ENCODE data around the gene VPS37B.

The VPS37B gene

DNA sequence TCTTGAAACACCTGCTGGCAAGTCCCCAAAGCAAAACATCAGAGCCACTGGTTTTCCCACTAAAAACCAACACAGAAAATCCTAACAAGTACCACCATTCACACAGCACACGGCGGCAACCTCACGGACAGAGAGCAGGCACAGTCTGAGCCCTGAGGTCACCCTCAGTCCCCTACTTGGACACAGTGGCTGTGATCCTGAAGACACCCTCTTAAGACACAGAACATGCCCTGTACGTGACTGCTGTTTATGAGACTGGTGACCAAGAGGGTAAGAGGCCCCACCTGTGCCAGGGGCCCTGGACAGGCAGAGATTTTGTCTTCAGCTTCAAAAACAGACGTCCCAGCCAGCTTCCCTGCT lies 31.1 kb downstream of the VPS37B start:
- no peak for DNase-seq

DNA sequence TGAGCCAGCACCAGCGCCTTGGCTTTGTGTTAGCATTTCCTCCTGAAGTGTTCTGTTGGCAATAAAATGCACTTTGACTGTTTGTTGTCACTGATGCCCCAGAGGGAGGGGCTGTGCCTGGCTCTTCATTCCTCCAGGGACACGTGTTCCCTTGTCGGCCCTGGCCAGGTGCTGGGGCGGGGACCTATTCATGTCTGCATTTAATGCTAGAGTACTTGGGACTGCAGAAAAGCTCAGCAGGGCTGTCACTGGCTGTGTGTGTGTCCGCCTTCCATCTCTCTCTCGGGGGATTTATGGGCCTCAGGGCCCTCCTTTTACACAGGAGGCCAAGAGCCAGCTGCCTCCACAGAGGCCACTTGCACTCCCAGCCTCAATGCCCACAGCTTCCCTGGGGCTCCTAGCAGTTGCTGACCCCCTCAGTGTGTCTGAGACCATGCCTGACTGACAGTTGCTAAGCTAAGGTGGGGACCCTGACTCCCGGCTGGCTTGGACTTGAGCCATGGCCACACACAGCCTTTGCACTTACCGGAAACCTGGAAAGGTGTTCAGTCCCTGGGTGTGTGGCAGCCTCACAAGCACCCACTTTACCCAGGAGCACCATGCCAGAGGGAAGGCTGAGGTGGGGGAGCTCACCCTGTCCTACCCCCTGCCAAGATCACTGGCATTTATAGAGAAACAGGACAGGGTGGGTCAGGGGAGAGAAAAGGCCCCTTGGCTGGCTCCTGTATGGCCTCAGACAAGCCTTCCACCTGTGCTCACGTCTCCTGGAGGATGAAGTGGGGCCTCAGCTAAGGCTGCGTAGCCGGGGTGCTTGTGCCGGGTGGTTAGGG lies 32.8 kb downstream of the VPS37B start:
- no peak for DNase-seq

DNA sequence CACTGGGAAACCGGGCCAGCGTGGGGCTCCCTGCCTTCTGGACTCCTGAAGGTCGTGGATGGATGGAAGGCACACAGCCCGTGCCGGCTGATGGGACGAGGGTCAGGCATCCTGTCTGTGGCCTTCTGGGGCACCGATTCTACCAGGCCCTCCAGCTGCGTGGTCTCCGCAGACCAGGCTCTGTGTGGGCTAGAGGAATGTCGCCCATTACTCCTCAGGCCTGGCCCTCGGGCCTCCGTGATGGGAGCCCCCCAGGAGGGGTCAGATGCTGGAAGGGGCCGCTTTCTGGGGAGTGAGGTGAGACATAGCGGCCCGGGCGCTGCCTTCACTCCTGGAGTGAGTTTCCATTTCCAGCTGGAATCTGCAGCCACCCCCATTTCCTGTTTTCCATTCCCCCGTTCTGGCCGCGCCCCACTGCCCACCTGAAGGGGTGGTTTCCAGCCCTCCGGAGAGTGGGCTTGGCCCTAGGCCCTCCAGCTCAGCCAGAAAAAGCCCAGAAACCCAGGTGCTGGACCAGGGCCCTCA lies 33.8 kb downstream of the VPS37B start:
- no peak for DNase-seq

DNA sequence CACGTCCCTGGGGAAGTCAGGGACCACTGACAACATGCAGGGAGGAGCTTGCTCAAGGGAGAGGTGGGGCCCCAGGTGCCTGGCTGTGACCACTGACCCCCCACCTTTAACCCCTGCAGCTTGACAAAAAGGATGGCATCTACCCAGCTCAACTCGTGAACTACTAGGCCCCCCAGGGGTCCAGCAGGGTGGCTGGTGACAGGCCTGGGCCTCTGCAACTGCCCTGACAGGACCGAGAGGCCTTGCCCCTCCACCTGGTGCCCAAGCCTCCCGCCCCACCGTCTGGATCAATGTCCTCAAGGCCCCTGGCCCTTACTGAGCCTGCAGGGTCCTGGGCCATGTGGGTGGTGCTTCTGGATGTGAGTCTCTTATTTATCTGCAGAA lies 34.3 kb downstream of the VPS37B start:
- no peak for DNase-seq

DNA sequence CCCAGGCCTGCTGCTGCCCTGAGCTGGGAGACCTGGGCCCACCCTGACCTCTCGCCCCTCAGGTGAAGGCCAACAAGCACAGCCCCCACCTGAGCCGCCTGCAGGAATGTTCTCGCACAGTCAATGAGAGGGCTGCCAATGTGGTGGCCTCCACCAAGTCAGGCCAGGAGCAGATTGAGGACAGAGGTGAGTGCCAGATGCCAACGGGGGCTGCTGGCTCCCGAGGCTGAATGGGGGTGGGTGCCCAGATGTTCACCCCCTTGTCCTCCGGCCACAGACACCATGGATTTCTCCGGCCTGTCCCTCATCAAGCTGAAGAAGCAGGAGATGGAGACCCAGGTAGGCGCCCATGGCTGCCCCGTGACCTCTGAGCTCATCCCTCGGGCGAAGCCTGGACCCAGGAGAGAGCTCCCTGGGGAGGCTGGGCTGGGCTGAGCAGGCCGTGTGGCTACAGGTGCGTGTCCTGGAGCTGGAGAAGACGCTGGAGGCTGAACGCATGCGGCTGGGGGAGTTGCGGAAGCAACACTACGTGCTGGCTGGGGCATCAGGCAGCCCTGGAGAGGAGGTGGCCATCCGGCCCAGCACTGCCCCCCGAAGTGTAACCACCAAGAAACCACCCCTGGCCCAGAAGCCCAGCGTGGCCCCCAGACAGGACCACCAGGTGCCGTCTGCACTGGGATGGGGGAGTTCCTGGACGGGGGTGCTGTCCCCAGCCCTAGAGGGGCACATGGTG lies 34.9 kb downstream of the VPS37B start:
- DNase-seq = no peak

DNA sequence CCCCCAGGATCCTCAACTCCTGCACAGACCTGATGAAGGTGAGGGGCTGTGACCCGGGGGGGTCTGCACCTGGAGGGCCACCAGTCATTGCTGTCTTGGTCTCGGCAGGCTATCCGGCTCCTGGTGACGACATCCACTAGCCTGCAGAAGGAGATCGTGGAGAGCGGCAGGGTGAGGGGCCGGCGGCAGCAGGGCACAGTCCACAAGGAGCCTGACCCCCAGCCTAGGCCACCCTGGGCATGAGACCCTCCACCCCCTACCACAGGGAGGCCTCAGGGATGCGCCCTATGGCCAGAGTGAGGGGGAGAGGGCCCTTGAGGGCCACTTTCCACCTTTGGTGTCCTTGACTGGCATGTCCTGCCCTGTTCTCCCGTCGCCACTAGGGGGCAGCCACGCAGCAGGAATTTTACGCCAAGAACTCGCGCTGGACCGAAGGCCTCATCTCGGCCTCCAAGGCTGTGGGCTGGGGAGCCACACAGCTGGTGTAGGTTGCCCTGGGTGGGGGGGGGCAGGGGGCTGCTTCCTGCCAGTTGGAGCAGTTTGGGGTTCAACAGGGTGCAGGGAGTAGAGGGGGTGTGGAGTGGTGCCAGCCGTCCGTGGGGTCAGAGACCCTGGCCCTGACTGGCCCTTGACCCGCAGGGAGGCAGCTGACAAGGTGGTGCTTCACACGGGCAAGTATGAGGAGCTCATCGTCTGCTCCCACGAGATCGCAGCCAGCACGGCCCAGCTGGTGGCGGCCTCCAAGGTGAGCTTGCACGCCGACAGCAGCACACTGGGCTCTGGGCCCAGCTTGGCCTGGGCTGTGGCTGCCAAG lies 35.7 kb downstream of the VPS37B start:
- DNase-seq = peak; percentile 52 to 76 (median 68)

DNA sequence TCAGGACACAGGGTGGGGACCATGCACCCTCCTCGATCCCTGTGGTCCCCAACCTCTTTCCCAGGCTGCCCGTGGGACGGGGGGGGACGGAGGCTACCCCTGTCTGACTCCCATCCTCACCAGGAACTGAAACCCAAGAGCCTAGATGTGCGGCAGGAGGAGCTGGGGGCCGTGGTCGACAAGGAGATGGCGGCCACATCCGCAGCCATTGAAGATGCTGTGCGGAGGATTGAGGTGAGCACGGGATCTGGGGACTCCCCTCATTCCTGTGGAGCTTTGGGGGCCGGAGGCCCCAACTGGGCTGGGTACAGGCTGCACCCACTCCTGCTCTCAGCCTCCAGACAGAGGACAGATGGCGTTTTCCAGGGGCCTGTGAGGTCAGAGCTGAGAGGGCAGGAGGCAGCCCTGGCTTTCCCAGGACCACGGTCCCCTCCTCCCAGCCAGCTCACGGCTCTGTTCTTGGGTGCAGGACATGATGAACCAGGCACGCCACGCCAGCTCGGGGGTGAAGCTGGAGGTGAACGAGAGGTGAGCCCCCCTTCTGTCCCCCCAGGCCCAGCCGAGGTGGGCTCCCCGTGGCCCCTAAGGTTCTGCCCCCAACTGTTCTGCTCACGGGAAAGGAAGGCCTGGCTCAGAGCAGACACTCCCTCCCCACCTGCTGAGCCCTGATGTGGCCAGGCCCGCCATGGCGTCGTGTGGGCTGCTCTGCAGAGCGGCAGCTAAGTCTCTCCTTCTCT lies 36.5 kb downstream of the VPS37B start:
- no peak for DNase-seq

DNA sequence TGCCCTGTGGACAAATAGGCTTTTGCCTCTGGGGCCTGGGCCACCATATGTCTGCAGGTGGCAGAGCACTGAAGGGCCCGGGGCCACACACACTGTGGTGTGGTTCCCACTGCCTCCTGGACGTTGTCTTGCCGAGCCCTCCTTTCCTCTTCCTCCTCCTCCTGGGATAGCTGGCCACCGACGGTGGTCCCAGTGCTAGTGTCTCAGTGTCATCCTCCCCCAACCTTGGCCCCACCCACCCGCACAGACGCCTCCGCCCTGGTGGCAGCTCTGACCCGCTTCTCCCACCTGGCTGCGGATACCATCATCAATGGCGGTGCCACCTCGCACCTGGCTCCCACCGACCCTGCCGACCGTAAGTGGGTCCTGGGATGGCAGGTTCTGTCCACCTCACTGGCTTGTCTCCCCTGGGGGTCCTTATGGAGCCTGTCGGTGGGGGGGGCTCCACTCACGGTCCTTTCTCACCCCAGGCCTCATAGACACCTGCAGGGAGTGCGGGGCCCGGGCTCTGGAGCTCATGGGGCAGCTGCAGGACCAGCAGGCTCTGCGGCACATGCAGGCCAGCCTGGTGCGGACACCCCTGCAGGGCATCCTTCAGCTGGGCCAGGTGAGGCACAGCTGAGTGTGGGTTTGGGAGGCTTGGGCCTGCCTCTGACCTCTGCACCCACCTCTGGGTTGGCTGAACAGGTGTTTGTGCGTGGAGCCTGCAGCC lies 37.2 kb downstream of the VPS37B start:
- DNase-seq = no peak

DNA sequence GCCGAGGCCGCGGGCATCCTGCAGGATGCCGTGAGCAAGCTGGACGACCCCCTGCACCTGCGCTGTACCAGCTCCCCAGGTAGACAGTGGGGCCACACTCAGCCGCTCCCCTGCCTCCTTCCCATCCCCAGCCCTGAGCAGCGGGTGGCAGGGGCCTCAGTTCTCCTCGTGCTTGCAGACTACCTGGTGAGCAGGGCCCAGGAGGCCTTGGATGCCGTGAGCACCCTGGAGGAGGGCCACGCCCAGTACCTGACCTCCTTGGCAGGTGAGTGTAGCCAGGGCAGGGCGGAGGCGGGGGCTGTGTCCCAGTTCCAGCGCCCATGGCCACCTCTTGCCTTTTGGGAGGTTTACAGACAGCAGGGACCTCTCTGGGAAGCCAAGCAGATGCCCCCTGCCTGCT lies 37.8 kb downstream of the VPS37B start:
- no peak for DNase-seq

DNA sequence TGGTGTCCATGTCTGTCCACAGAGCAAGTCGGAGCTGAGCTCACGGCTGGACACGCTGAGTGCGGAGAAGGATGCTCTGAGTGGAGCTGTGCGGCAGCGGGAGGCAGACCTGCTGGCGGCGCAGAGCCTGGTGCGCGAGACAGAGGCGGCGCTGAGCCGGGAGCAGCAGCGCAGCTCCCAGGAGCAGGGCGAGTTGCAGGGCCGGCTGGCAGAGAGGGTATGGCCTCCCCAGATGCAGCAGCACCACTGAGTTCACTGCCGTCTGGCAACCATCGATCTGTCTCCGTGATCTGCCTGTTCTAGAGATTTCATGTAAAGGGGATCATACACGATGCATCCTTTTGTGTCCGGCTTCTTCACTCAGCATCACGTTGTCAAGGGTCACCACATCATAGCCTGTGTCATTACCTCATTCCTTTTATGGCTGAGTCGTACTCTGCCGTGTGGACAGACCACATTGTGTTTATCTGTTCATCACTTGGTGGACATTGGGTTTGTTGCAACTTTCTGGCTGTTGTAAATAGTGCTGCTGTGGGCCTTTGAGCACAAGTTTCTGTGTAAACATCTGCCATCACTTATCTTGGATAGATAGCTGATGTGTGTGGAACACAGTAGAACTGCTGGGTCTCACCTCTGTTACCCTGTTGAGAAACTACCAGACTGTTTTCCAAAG lies 38.8 kb downstream of the VPS37B start:
- DNase-seq = no peak

DNA sequence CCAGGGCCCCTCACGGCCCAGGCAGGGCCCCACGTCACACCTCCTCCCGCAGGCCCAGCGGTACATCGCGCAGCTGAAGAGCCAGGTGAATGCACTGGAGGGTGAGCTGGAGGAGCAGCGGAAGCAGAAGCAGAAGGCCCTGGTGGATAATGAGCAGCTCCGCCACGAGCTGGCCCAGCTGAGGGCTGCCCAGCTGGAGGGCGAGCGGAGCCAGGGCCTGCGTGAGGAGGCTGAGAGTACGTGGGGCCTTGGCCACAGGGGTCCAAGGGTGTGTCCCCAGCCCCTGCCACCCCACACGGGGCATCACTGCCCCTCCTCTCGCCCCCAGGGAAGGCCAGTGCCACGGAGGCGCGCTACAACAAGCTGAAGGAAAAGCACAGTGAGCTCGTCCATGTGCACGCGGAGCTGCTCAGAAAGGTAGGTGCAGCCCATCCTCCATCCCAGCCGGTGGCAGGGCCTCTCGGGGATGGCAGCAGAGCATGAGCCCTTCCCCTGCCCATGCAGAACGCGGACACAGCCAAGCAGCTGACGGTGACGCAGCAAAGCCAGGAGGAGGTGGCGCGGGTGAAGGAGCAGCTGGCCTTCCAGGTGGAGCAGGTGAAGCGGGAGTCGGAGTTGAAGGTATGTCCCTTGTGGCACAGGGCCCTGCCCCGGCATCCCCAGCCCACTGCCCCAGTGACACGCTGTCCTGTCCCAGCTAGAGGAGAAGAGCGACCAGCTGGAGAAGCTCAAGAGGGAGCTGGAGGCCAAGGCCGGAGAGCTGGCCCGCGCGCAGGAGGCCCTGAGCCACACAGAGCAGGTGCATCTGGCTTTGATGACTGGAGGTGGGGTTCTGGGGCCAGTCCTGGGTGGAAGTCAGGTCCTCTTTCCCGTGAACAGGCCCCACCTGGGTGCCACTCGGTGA lies 39.7 kb downstream of the VPS37B start:
- no peak for DNase-seq

DNA sequence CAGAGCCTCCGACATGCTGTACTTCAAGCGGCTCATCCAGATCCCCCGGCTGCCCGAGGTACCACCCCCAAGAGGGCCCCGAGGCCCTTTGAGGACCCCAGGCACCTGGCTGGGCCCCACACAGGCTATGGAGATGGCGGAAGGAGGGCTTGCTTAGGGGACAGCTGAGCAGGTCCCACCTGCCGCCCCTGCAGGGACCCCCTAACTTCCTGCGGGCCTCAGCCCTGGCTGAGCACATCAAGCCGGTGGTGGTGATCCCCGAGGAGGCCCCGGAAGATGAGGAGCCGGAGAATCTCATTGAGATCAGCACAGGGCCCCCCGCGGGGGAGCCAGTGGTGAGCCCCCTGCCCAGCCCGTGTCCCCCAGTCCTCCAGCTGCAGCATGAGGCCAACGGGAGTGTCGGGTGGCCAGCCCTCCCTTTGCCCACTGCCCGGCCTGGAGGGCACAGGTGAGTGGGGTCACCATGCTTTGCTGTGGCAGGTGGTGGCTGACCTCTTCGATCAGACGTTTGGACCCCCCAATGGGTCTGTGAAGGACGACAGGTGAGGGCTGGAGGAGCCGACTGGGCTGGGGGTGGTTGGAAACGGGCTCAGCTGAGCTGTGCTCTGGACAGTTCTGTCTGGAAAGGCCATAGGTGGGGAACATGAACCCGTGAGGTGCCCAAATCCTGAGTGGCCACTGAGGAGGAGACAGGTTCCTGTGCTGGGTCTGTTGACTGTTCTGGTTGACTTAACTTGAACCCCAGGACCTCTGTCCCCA lies 40.7 kb downstream of the VPS37B start:
- no peak for DNase-seq

DNA sequence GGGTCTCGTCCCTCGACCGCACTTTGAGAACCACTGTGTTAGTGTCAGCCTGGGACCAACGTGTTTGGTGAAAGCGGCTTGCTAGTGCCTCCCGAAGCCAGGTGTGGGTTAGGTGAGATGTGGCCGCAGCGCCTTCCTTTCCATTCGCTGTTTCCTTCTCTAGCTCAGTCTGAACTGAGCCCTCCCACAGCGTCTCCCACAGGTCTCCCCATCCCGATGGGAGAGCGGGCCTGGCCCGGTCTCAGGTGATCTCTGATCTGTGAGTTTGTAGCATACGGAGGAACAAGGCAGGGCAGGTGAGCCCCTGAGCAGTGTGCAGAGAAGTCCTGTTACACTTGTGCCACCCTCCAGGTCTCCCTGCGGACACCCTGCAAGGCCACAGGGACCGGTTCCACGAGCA lies 41.4 kb downstream of the VPS37B start:
- DNase-seq = no peak

DNA sequence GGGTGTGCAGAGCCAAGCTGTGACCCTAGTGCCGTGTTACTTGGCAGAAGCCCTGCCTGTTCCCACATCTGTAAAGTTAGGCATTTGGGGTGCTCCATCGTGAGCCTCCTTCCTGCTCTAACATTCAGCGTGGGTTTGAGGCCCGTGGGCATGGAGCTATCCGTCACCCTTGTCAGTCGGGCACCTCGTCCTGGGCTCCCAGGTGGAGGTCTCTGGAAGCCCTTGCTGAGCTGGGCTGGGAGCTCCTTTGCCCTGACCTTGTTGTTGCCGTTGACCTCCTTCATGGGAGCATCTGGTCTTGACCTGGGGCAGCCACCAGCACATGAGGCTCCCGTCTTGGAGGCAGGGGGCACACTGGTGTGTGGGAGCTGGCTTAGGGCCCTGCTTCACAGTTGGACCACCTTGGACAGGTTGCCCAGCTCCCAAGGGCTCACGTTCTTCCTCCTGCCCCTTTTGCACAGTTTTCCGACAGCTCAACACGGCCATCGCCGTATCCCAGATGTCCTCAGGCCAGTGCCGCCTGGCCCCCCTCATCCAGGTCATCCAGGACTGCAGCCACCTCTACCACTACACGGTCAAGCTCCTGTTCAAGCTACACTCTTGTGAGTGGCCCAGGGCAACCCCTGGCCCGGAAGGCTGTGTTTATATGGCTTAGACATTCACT lies 42.2 kb downstream of the VPS37B start:
- DNase-seq = no peak

DNA sequence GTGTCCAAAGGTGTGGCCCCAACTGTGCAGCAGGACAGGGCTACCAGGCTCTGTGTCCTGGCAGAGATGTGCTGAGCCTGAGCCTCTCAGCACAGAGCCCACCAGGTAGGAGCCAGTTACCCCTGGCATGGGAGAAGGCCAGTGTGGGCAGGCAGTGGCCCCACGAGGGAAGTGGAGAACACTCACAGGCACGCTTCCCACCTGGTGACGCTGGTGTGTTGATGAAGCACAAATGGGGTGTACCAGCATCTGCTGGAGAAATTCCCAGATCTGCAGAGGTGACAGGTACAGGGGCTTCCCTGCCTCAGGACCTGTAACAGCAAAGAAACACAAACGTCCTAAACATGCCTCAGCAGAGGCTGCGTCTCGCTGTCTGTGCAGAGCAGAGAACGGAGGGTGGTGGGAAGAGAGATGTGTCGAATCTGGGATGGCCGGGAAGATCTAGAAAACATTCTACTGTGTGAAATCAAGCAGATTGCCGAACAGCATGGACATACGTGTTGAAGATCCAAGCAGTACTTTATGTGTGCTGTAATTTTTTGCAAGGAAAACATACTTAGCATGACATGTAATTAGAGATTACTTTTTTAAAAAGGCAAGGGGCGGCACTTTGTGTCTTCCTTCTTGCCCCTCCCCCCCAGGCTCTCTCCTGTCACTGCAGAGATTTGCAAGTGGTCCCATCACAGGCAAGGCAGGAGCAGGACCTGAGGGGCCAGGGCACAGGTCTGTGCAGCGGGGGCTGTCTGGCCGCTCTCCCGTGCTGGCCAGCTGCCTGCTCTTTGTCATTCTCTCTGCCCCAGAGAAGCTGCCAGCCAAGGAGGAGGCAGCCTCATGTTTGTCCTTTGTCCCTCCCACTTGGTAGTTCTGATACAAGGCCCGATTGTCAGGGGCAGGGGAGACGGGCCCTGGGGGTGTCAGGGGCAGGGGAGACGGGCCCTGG lies 43.3 kb downstream of the VPS37B start:
- no peak for DNase-seq

DNA sequence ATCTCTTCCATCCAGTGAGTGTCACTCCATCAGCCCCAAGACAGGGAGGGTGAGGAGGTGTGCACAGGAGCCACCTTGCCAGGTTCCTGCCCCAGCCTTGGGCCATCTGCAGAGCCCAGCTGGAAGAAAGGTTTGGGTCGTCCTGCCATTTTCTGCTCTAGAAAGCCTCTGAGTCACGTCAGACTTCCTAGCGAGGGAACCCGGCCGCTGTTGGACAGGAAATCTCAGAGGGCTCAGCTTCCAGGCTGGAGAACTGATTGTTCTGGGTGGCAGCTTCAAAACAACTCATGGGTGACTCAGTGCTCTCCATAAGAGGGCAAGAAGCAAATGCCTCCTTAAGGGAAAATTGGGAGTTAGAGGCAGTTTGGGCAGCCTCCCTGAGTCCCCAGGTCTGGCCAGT lies 44.1 kb downstream of the VPS37B start:
- no peak for DNase-seq

DNA sequence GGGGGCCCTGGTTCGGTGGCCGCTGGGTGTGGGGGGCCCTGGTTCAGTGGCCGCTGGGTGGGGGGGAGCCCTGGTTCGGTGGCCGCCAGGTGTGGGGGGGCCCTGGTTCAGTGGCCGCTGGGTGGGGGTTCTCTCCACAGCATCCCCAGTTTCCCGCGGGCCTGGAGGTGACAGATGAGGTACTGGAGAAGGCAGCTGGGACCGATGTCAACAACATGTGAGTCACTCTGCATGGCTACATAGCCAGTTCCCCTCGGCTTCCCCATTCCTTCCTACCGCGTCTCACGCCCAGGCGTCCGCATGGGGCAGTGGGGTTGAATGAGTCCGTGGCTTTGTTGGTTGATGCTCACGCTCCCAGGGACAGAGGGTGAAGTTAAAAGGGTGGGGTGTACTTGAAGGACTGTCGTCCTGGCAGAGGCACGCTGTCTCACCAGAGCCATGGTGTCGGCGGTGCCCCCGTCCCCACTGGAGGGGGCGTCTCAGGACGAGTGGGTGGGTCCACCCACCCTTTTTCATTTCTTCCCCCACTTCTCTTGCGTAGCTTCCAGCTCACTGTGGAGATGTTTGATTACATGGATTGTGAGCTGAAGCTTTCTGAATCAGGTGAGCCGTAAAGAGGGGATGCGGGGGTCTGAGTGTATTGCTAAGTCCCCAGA lies 45.1 kb downstream of the VPS37B start:
- no peak for DNase-seq
